ENCODE results near the gene NINJ2.

The NINJ2 gene

DNA sequence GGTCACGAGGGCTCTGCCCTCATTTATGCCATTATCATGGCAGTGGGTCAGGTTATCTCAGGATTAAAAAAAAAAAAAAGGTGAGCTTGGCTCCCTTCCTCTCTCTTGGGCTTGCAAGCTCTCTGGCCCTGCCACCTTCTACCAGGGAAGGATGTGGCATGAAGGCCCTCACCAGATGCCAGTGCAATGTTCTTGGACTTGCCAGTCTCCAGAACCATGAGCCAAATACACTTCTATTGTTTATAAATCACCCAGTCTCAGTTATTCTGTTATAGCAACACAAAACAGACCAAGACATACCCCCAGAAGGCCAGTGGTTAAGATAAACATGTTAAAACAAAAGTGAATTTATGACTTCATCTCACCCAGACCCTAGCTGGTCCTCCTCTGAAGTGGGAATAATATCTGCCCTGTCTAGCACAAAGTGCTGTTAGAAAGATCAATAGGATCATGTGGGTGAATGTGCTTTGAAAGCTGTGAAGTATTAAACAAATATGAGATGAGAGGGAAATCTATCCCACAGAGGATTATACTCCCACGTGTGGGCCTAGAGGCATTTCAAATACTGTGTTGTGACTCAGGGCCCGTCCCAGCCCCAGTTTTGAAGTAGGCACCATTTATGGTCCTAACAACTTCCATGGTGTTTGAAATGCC lies 88.6 kb downstream of the NINJ2 start:
- TF ChIP-seq, protein P1, sequence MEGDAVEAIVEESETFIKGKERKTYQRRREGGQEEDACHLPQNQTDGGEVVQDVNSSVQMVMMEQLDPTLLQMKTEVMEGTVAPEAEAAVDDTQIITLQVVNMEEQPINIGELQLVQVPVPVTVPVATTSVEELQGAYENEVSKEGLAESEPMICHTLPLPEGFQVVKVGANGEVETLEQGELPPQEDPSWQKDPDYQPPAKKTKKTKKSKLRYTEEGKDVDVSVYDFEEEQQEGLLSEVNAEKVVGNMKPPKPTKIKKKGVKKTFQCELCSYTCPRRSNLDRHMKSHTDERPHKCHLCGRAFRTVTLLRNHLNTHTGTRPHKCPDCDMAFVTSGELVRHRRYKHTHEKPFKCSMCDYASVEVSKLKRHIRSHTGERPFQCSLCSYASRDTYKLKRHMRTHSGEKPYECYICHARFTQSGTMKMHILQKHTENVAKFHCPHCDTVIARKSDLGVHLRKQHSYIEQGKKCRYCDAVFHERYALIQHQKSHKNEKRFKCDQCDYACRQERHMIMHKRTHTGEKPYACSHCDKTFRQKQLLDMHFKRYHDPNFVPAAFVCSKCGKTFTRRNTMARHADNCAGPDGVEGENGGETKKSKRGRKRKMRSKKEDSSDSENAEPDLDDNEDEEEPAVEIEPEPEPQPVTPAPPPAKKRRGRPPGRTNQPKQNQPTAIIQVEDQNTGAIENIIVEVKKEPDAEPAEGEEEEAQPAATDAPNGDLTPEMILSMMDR (IDR thresholded peaks at IDR 0.05; ENCODE audit: insufficient read depth, low read depth, low read length, missing control alignments) = no peak
- H3K4me3 ChIP-seq (ENCODE audit: low read depth, low read length) = no peak overlapping the region
- DNase-seq (ENCODE audit: low read depth) = no peak

DNA sequence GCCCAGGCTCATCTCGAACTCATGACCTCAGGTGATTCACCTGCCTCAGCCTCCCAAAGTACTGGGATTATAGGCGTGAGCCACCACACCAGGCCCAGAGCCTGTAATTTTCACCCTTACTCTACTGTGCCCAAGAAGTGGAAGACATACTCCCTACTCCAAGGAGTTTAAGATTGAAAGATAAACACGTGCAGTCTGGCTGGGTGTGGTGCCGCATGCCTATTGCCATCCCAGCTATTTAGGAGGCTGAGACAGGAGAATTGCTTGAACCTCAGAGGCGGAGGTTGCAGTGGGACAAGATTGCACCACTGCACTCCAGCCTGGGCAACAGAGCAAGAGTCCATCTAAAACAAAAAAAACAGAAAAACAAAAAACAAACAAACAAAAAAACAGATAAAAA lies 90.0 kb downstream of the NINJ2 start:
- no peak for DNase-seq (ENCODE audit: low read depth)
- no peak overlapping the region for H3K4me3 ChIP-seq (ENCODE audit: low read depth, low read length)
- TF ChIP-seq, protein P1 (IDR thresholded peaks at IDR 0.05; ENCODE audit: insufficient read depth, low read depth, low read length, missing control alignments) = no peak

DNA sequence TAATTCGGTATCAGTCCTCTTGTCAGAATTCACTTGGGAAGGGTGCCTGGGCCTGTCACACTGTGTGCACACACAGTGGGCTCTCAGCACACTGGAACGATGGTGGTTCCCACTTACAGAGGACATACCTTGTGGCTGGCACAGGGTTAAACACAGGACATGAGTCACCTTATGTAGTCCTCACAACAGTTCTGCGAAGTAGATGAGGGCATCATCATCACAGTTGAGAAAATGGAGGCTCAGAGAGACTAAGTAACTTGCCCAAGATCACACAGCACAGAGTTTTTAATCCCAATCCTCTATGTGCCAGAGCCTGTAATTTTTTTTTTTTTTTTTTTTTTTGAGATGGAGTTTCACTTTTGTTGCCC lies 90.7 kb downstream of the NINJ2 start:
- H3K4me3 ChIP-seq (ENCODE audit: low read depth, low read length) = no peak overlapping the region
- no peak for DNase-seq (ENCODE audit: low read depth)
- TF ChIP-seq, protein P1 (IDR thresholded peaks at IDR 0.05; ENCODE audit: insufficient read depth, low read depth, low read length, missing control alignments) = no peak

DNA sequence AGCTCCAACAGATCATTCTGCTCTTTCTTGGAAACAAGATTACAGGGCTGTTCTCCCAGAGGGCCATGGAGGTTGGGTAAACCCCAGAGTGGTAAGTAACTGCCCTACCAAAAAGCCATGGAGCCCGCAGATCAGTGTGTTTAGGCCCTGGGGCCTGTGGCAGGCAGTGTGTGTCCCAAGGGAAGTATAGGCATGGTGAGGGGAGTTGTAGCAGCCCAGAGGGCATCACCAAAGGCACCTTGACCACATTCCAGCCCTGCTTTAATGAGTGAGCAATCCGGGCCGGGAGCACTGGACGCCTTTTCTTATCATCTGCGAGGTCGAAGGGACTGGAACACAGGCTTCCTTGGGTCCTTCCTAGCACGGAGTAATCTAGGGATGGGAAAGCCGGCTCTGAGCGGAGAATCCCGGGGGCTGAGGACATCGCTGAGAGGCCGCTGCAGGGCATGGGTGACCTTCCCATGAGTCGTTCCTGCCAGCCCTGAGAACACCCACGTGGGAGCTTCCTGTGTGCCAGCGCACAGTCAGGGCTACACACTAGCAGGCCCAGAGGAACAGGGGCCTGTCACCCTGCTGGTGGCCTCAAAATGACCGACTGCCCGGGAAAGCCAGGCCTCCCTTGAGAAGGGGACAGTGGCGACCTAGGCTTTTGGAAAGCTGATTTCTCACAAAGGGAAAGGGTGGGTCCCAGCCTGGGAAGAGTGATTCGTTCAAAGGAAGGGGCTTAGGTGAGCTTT lies 91.3 kb downstream of the NINJ2 start:
- H3K4me3 ChIP-seq (ENCODE audit: low read depth, low read length) = no peak overlapping the region
- TF ChIP-seq, protein P1 (IDR thresholded peaks at IDR 0.05; ENCODE audit: insufficient read depth, low read depth, low read length, missing control alignments) = no peak
- no peak for DNase-seq (ENCODE audit: low read depth)

DNA sequence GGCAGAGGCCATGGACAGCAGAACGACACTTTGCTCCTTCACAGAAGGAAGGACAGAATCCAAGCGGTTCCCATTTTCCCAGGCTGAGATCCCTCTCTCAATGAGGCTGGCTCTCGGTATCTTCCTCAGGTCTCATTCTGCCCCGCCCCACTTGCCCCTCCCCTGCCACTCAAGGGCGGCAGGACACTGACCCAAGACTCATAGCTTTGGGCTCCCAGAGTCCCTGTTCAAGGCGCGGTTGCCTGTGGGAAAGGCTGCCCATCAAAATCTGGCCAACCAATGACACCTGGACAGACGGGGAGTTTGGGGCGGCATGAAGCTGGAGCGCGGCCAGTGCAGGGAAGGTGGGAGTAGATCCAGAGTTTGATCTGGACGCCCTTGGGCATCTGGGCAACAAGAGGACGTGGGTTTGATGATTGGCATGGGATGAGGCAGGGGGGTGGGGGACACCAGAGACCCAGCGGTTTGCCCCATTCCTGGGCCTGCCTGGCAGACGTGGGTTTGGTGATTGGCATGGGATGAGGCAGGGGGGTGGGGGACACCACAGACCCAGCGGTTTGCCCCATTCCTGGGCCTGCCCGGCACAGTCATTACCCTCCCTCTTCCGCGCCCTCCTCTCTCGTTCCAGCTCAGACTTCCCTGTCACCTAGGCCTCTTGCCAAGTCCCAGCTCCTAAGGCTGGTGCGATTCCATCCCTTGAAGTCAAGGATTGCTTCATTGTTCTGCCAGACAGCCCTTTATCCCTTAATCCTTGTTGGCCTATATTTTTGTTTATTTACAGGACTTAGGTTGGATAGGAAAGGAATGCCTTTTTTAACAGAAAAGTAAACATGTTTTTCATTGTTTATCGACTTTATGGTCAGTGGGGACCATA lies 92.1 kb downstream of the NINJ2 start:
- TF ChIP-seq, protein P1 (IDR thresholded peaks at IDR 0.05; ENCODE audit: insufficient read depth, low read depth, low read length, missing control alignments) = no peak
- no peak overlapping the region for H3K4me3 ChIP-seq (ENCODE audit: low read depth, low read length)
- no peak for DNase-seq (ENCODE audit: low read depth)

DNA sequence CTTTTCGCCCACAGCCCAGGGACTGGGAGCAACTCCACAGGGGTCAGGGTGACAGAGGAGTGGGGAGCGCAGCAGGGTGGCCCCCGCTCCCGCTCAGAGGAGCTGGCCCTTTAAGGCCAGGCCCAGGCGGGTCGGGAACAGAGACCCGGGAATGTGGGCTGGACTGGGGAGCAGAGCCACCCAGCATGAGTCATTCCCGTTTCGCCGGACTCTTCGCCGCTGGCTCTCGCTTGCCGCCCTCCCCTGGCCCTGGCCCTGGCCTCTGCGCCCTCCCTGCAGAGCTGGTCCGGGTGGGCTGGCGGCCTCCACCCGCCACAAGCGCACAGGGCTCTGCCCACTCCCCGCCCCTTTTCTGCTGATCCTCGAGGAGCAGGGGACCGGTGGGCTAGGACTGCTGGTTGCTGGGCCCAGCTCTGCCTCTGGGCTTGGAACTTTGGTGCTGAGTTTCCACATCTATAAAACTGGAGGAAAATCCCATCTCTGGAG lies 92.8 kb downstream of the NINJ2 start:
- TF ChIP-seq, protein P1 (IDR thresholded peaks at IDR 0.05; ENCODE audit: insufficient read depth, low read depth, low read length, missing control alignments) = no peak
- DNase-seq (ENCODE audit: low read depth) = no peak
- H3K4me3 ChIP-seq (ENCODE audit: low read depth, low read length) = no peak overlapping the region
